ENCODE data around the gene GABRB1. TPM values are rescaled to one million over a fixed set of nuclear protein-coding genes. Genes with fewer than 3 reads are reported as not detected.

The GABRB1 gene
- total RNA-seq, 4 donors from 2014 or later, result 0.13 TPM; not detected in 3

DNA sequence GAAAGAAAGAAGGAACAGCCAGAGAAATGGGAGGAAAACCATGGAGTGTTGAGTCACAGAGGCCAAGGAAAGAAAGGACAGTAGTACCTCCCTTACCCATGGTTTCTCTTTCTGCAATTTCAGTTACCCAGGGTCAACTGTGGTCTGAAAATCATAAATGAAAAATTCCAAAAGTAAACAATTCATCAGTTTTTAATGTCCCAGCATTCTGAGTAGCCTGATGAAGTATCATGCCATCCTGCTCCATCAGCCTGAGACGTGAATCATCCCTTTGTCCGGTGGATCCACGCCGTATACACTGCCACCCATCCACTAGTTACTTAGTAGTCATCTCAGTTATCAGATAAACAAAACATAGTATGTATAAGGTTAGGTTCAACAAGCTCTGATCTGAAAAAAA is 318.0 kb downstream of the GABRB1 start:
- H3K4me1 ChIP-seq, result no peaks in the 10 kb centered on the region
- no peak overlapping the region for H3K4me3 ChIP-seq
- WGBS, result 97% methylated on average over 4 of the region's 4 CpGs
- no peaks in the 10 kb centered on the region for H3K27me3 ChIP-seq
- H3K9me3 ChIP-seq, result no peaks in the 10 kb centered on the region
- no peak for DNase-seq (ENCODE audit: extremely low spot score)
- TF ChIP-seq EP300 (IDR thresholded peaks at IDR 0.05) (no peak), POLR2A (IDR thresholded peaks at IDR 0.05; ENCODE audit: low read depth) (no peak), CTCF (IDR thresholded peaks at IDR 0.05) (no peak), POLR2AphosphoS5 (IDR thresholded peaks at IDR 0.05) (no peak)
- no peak overlapping the region for H3K27ac ChIP-seq (replicated peaks in 1 of 4)
- intact Hi-C loops (cut with DNase I), result no loop called here
- no peaks in the 10 kb centered on the region for H3K36me3 ChIP-seq

DNA sequence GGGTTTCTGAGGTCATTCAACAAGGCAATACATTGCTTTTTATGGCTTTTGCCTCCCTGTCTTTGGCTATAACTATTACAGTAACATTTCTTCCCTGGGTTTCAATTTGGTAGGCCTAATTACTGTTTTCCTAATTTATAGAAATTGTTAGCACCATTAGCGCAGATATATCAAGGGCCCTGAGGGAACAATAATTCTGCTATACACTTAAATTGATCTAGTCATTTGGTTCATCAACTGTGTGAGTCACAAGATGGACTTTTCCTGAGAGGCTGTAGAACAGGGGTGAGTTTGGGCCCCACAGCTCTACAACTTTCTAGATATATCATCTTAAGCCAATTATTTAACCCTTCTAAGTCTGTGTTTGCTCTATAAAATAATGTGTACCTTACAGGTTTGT is 324.2 kb downstream of the GABRB1 start:
- Histone ChIP-seq H3K4me1 (no peaks in the 10 kb centered on the region), H3K36me3 (no peaks in the 10 kb centered on the region)

GRCh38 chr4:47359891-47360290 is 328.5 kb downstream of the GABRB1 start:
- intact Hi-C loops (cut with DNase I), result no loop called here
- Histone ChIP-seq H3K27ac (replicated peaks in 1 of 4) (no peak overlapping the region), H3K27me3 (no peaks in the 10 kb centered on the region), H3K36me3 (no peaks in the 10 kb centered on the region), H3K4me3 (no peak overlapping the region), H3K4me1 (no peaks in the 10 kb centered on the region), H3K9me3 (no peaks in the 10 kb centered on the region)
- TF ChIP-seq POLR2AphosphoS5 (IDR thresholded peaks at IDR 0.05), result no peak
- no peak for TF ChIP-seq EP300 (IDR thresholded peaks at IDR 0.05)
- no peak for TF ChIP-seq POLR2A (IDR thresholded peaks at IDR 0.05; ENCODE audit: low read depth)
- TF ChIP-seq CTCF (IDR thresholded peaks at IDR 0.05), result no peak
- 46% methylated on average over 4 of the region's 4 CpGs for WGBS
- no peak for DNase-seq (ENCODE audit: extremely low spot score)

More for the DNA sequence above, 324.2 kb downstream of the GABRB1 start:
- H3K4me3 ChIP-seq, result no peak overlapping the region
- 92% methylated on average over 1 of the region's 1 CpG for WGBS
- no peaks in the 10 kb centered on the region for H3K9me3 ChIP-seq
- TF ChIP-seq POLR2A (IDR thresholded peaks at IDR 0.05; ENCODE audit: low read depth) (no peak), POLR2AphosphoS5 (IDR thresholded peaks at IDR 0.05) (no peak), EP300 (IDR thresholded peaks at IDR 0.05) (no peak), CTCF (IDR thresholded peaks at IDR 0.05) (no peak)
- no peaks in the 10 kb centered on the region for H3K27me3 ChIP-seq
- H3K27ac ChIP-seq (replicated peaks in 1 of 4), result no peak overlapping the region
- intact Hi-C loops (cut with DNase I), result no loop called here
- DNase-seq (ENCODE audit: extremely low spot score), result no peak

DNA sequence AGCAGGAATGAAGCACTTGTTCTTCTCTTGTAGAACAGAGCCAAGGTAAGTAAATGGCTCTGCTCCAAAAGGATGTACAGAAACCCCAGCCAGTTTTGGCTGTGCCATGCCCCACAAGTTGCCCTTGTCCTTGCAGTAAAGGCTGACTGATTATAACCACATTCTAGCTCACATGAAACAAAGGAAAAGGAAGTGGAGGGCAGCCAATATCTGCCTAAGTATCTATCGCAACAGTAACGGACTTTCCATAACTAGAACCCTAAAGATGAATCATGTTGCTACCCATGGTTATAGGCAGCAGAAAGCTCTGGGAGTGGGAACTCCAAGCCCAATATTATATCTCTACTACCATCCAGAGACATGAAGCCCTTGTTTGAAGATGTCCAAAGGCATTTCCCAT is 336.4 kb downstream of the GABRB1 start:
- Histone ChIP-seq H3K27ac (replicated peaks in 1 of 4) (no peak overlapping the region), H3K4me3 (no peak overlapping the region), H3K36me3 (no peaks in the 10 kb centered on the region), H3K9me3 (no peaks in the 10 kb centered on the region), H3K4me1 (no peaks in the 10 kb centered on the region), H3K27me3 (no peaks in the 10 kb centered on the region)
- intact Hi-C loops (cut with DNase I), result no loop called here
- 45% methylated on average over 2 of the region's 2 CpGs for WGBS
- no peak for DNase-seq (ENCODE audit: extremely low spot score)
- TF ChIP-seq CTCF (IDR thresholded peaks at IDR 0.05) (no peak), POLR2AphosphoS5 (IDR thresholded peaks at IDR 0.05) (no peak), POLR2A (IDR thresholded peaks at IDR 0.05; ENCODE audit: low read depth) (no peak), EP300 (IDR thresholded peaks at IDR 0.05) (no peak)

GRCh38 chr4:47368211-47368610 is 336.8 kb downstream of the GABRB1 start:
- TF ChIP-seq CTCF (IDR thresholded peaks at IDR 0.05) (no peak), POLR2AphosphoS5 (IDR thresholded peaks at IDR 0.05) (no peak), POLR2A (IDR thresholded peaks at IDR 0.05; ENCODE audit: low read depth) (no peak), EP300 (IDR thresholded peaks at IDR 0.05) (no peak)
- Histone ChIP-seq H3K27ac (replicated peaks in 1 of 4) (no peak overlapping the region), H3K4me3 (no peak overlapping the region), H3K9me3 (no peaks in the 10 kb centered on the region), H3K36me3 (no peaks in the 10 kb centered on the region), H3K4me1 (no peaks in the 10 kb centered on the region), H3K27me3 (no peaks in the 10 kb centered on the region)
- intact Hi-C loops (cut with DNase I), result no loop called here
- WGBS, result 75% methylated on average over 1 of the region's 1 CpG
- DNase-seq (ENCODE audit: extremely low spot score), result no peak
